CD4-positive, alpha-beta T cell treated with Interleukin-12 subunit alpha and Interleukin-12 subunit beta, for 1 hour (primary cell): ENCODE results near the gene MMP23B.
"Not testable (repeated sequence)": the region's sequence is repeated elsewhere in the genome, so short reads cannot be mapped to it uniquely, and the experiment has no call there.

Source experiments
- DNase-seq: peaks from one replicate; pipeline ENCODE4 v3.0.0-alpha.2; 2020

MMP23B gene

DNA sequence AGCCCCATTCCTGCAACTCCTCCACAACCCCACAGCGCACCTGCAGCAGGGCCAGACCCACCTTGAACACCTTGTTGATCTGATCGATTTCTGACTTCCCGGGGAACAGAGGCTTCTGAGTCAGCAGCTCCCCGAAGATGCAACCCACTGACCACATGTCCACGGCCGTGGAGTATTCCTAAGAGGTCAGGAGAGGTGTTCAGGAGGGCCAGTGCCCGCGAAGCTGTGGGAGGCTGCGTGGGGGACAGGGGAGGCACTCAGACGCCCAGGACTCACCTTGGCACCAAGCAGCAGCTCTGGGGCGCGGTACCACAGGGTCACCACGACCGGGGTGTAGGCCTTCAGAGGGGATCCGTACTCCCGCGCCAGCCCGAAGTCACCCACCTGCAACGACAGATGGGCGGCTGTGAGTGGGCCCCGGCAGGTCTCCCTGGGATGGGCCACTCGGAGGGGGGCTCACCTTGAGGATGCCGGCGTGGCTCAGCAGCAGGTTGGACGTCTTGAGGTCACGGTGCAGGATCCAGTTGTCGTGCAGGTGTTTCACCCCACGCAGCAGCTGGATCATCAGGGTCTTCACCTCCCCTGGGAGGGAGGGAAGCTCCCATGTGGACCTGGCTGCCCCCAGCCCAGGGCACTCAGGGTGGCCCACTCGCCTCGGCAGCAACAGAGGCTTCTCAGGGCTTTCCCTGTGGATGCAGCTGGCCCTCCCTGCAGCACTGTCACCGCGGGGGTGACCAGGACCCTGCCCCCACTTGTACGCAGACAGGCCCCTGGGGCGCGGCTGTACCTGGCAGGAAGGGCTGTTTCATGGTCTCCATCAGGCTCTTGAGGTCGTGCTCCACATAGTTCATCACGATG, 4.9 kb downstream of the MMP23B start:
- DNase-seq = not testable (repeated sequence)

DNA sequence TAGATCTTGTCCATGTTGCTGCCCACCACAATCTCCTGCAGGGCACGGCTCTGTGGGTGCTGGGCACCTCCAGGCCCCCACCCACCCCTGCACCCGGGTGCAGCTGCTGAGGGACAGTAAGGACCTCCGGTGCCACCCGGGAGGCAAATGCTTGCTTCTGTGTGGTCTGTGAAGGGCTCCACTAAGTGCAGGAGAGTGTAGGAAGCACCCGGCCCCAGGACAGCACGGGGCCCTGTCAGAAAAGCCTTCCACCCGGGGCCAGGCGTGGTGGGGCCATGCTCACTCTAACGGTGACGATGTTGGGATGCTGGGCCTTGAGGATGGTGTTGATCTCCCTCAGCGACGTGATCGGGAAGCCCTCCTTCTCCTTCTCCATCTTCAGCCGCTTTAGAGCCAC, 5.5 kb downstream of the MMP23B start:
- not testable (repeated sequence) for DNase-seq

DNA sequence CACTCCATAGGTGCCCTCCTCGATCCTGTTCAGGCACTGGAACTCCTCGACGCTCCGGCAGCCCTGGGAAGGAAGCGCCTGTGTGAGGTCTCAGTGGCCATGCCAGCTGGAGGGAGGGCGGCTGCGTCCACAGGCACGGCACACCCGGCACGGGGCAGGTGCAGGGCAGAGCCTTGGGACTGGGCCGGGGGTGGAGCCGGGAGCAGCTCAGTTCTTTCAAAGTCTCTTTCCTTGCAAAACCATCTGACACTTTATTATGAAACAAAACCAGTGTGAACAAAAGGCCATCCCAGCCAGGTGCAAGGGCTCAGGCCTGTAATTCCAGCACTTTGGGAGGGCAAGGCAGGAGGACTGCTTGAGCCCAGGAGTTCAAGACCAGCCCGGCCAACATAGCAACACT, 6.6 kb downstream of the MMP23B start:
- DNase-seq = not testable (repeated sequence)

DNA sequence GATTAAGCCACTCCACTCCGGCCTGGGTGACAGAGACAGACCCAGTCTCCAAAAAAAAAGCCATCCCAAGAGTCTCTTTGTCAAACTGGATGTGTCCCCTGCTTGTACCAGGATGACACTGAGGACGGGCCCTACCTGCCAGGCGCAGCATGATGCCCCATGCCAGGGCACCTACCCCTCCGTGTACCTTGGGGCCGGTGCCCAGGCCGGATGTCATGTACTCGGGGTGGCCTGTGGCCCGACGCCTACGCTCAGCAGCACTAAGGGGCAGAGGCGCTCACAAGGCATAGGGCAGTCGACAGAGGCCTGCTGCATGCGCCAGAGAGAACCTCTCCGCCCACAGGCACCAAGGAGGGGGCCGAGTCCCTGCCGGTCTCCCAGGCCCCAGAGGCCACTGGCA, 7.4 kb downstream of the MMP23B start:
- not testable (repeated sequence) for DNase-seq

DNA sequence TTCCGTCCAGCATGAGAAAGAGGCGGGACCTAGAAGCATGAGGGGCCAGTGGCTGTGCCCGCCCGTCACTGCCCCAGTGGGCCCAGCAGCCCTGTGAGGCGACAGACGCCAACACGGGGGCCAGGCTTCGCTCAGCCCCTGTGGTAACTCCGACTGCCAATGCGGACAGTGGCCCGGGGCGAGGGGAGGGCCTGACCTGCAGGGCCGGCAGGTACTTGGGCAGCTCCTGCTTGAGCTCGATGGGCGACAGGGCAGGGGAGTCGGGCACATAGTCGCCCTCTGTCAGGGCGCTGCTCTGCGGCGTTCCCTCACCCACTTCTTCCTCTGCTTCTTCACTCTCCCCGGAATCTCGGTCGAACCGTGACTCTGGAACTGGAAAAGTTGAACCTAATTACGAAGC, 8.1 kb downstream of the MMP23B start:
- not testable (repeated sequence) for DNase-seq

DNA sequence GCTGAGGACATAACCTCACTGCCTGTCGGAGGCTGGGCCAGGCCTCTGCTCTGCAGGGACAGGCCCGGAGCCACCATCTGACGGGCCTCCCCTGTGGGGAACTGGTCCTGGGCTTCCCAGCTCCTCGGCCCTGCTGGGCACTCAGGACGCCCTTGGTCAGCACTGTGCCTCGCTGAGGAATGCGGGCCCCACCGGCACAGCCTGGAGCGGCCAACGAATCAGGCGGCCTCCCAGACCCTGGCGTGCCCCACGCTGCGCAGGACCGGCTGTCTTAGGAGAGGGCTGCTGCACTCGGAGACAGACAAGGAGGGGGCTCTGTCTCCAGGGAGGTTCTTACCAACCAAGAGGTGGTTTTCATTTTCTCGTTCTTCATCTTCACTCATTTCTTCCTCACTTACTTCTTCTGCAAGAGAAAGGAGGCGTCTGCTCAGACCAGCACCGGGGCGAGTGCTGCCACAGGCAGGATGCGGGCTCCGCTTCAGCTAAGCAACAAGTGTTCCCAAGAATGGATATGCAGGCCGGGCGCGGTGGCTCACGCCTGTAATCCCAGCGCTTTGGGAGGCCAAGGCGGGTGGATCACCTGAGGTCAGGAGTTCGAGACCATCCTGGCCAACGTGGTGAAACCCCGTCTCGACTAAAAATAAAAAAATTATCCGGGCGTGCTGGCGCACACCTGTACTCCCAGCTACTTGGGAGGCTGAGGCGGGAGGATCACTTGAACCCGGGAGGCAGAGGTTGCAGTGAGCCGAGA, 8.9 kb downstream of the MMP23B start:
- not testable (repeated sequence) for DNase-seq

DNA sequence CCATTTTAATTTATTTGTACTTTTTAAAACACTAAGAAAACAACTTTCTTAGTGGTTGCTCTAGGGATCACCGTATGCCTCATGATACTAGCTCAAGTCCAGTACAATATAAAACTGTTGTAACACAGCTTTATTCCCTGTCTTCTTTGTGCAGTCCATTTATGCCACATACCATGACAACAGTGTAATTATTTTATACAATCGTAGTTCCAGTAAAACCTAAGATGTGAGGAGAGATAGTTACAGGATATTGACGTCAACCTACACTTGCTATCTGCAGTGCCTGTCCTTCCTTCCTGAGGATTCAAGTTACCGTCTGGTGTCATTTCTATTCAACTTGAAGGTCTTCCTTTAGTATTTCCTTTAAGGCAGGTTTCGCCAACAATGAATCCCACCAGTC, 14.4 kb downstream of the MMP23B start:
- not testable (repeated sequence) for DNase-seq

DNA sequence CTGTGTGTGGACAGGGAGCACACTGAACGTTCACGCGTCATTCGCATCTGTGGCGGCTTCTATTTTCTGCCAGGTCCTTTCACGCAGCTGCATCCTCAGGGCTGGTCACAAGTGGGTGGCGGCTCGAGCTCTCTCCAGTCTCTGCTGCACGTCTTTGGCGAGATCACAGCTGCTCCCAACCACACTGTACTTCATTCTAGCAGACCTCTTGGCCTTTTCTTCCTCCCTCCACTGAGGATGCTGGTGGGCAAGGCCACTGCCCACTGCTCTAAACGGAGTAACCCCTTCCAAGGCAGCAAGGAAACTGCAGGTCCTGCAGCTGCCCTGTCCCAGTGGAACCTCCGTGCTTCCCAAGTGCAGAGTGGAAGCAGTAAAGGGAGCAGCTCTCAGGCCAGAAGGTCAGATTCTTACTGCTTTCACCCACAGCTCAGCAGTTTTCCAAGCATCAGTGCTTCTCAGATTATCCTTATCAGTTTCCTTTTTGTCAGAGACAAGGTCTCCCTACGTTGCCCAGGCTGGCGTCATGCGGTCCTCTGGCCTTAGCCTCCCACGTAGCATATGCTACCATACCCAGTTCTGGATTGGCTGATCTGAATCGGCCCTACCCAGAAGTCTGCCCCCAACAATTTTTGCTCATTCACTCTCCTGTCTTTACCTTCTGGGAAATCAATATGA, 15.7 kb downstream of the MMP23B start:
- DNase-seq = not testable (repeated sequence)

DNA sequence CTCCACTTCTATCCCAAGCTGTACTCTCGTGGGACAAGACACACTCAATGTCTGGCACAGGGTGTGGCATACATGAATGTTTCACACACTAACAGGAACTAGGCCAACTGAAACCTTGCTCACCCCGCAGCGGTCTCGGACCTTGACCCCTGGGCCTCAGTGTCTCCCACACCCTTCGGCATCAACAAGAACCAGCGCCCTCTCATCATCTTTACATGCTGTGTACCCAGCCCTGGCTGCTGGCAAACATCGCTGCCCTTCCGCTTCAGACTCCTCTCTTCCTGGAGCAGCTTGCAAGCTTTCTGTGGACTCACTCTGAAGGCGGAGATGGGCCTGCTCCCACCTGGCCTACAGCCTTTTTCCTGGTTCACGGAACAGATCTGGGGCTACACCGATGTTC, 16.3 kb downstream of the MMP23B start:
- not testable (repeated sequence) for DNase-seq

DNA sequence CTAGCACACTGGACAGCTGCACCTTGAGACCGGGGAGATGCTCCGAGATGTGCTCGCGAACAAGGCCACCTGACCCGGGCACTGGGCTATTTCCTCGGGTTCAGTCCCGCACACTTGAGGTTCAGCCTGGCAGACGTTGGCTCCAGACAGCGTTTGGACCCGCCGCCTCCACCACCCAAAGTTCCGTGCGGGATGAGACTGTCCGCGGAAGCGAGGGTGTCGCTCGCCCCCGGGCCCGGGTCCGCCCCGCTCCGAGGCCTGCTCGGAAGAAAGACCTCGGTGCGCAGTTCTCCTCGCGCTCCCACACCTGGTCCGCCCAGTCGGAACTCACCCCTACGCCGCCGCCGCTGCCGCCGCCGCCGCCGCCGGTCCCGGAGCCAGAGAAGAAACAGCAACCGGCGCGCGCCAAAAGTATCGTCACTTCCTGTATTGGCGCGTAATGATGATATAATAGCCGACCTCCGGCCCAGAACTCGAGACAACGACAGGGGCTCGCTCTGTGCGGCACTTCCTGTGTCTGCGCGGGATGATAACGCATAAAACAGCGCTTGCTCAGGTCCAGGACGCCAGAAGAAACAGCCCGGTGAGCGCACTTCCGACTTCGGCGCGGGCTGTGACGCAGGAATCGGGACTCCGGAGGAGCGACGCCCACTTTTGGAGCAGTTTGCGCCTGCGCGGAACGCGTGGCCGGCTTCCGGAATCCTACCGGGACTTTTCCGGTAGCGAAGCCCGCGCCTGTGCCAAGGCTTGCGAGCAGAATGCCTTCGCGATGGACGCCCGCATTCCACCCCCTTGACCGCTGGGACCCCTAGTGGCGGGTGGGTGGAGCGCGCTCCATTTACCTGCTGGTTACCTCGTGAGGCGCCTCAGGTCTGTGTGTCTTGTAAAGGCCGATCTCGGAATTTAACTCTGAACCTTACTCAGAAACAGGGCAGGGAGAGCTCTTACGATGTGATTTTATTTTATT, 26.9 kb downstream of the MMP23B start, which contains the start of gene CDK11B:
TSS of gene CDK11B (minus strand) at position 422 of the 967 bp plus-strand sequence. CDS start 1,519 bp downstream, outside the sequence.
- peak; percentile 96 for DNase-seq

DNA sequence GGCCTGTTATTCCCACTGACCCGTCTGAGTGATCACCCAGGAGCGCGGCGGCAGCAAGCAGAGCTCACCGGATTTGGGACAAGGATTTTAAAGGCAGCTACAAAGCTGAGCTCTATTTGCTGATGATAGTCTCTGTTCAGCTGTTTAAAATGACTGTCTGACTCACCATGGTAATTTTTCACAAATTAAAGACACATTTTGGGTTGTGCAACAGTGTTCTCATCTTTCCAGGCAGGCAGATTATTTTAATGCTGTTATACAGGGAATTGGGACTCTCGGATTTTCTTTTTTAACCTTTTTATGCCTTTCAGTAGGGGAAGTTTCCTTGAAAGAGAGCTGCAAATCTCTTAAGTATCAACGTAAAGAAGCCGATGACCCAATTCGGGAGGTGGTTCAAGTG, 30.4 kb downstream of the MMP23B start:
- not testable (repeated sequence) for DNase-seq

DNA sequence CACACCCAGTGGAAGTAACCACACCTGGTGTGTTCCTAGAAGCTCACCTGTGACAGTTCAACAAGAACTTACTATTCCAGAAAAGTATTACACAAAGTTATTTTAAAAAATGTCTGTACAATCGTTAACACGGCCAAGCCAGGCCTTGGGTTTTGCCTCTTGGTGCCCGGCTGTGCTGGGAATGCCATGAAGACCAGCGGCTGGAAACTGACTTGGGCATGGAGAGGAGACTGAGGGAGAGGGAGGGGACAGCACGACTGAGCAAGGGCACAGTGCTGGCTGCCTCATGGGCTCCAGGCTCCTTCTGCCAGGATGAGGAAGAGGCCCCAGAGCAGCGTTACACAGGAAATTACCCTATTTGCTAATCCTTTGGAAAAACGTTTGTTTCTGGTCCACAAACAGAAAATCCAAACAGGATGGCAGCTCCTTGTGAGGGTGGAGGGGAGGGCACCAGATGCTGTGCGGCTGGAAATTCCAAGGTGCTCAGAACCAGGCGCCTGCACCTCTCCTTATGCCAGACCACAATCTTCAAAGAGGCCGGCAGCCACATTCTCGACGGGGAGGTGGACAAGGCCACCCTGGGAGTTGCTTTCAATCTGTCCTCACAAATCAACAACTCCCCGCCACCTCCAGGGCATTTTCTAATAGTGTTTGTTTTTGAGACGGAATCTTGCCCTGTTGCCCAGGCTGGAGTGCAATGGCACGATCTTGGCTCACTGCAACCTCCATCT, 31.0 kb downstream of the MMP23B start:
- not testable (repeated sequence) for DNase-seq

DNA sequence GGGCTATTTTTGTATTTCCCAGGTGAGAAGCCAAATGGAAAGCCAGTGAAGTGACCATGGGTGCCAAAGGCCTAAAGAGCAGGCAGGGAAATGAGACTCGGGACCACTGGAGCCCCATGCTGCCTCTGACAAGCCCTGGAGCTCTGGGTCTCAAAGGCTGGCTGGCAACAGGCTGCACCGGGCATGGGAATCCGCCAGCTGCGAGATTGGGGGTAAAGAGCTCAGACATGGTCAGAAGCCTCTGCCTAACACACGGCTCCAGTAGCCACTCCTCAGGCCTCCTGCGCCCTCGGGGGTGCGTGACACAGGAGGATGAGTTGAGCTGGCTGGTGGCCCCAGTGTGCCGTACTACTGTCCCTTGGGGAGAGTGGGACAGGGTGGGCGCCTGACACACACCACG, 32.3 kb downstream of the MMP23B start:
- not testable (repeated sequence) for DNase-seq

DNA sequence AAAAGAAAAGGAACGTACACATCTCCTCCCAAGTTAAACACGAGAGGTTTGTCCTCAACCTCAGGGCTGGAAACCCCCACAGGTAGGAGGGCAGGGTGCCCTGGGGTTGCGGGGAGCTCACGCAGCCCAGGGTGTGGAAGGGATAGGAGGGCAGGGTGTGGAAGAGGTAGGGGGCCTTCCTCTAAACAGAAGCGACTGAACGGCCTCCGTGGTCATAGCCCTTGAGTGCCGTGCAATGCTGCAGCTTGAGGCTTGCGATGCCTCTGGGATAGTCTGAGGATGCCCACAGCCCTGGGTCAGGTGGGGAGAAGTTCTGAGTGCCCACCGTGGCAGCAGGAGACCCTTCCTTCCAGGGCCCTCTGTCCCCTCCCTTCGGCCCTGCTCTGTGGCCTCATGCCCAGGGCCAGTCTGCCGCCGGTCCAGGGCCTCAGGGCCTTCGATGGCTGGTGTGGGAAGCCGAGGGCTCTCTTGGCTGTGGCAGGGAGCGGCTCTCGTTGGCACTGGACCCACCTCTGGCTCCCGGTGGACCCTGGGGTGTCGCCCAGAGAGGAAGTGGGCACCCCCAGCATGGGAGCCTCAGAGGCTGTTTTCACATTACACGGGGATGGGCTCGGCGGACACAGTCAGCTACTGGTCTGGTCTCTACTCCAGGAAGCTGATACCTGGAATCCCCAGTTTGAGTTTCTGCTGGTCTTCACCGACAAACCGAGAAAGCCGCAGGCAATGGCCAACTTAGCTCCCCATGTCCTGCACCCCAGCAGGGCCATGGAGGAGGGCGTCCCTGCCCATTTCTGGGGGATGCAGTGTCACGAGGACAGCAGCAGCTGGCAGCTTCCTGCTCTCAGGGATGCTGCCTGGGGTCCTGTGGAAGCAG, 33.2 kb downstream of the MMP23B start:
- DNase-seq = no peak

DNA sequence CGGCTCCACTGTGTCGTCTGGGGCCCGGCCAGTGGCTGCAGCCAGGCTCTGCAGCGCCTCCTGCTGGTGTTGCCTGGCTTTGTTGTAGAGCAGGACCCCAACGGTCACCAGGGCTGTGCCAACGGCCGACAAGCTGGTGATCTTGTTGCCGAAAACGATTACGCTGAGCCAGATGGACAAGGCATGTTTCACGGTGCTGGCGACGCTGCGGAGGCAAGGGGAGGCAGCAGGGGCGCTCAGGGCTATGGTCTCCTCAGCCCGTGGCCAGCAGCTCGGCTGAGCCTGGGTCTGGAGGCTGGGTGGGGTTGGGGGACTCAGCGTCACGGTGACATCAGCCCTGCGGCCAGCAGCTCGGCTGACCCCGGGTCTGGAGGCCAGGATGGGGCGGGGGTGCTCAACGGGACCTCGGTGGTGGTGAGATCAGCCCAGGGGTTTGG, 33.9 kb downstream of the MMP23B start:
- peak; percentile 36 for DNase-seq

DNA sequence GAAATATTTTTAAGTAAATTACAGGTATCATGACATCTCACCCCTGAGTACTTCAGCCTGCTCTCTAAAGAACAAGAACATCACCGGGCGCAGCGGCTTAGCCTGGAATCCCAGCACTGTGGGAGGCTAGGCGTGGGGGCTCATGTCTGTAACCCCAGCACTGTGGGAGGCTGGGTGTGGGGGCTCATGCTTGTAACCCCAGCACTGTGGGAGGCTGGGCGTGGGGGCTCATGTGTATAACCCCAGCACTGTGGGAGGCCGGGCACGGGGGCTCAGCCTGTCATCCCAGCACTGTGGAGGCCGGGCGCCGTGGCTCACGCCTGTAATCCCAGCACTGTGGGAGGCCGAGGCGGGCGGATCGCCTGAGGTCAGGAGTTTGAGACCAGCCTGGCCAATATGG, 34.6 kb downstream of the MMP23B start:
- no peak for DNase-seq

DNA sequence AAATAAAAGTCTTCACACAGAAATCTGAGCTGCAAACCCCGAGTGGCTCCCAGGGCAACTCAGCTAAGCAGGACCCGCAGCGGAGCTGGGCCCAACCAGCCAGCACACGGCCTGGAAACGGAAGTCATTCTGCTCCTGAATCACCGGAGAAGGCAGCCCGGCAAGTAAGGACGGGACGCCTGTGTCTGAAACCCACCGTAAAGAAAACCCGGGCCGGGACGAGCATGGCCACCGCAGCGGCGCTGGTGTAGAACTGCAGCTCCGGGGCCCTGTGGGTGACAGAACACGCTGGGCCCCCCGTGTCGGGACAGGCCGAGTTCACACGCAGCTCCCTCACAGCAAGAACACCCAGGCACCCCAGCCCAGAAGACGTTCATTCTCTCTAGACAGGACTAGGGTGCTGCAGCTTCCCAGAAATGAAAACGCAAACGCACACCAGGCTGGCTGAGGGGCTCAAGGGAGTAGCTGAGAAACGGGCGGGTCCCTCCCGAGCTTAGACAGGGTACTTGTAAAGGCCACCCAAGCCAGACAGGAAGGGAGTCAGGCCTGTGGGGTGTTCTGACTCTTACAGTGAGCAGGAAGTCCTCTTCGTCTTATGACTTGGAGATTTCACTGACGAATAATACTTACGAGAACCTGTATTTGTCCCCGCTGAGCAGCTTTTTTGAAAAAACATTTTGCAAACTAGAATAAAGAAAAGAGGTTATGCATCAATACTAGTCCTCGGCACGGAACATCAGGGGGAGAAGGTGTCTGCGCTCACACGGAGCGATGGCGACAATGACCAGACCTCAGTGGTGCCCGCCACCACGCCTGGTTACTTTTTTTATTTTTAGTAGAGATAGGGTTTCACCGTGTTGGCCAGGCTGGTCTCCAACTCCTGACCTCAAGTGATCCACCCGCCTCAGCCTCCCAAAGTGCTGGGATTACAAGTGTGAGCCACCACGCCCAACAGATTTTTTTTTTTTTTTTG, 37.8 kb downstream of the MMP23B start:
- DNase-seq = no peak

DNA sequence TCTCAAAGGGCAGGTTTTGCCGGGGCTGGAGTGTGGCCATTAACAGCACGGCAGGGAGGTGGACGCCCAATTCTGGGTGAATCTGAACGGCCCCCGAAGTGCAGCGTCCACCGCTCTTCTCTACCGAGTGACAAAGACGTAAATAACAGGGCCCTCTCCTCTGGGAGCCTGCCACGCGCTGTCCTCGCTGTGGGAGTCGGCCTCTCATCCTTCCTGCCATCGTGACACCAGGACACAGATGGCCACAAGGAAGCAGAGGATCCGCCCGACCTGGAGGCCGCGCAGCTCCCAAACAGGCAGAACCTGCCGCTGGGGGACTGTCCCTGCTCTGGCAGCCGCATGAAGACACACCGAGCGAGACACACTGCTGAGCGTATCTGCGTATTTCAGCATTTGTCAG, 38.9 kb downstream of the MMP23B start:
- no peak for DNase-seq
